Putamen (tissue), 1 donor: ENCODE data around the gene ST7L.
"Not testable (repeated sequence)": the region's sequence is repeated elsewhere in the genome, so short reads cannot be mapped to it uniquely, and the experiment has no call there.

Experiments
- DNase-seq: peaks from one replicate; pipeline ENCODE4 v3.0.0-alpha.2; 2016; ENCODE audit warnings: low spot score

The ST7L gene

GRCh38 chr1:112618721-112619517 is at the start of gene ST7L:
Gene ST7L (minus strand): TSS chr1:112619141. CDS start chr1:112619113, 28 bp downstream.
- peak; percentile 91 for DNase-seq

- DNase-seq: no peak
These were observed 48.0 kb upstream of the ST7L start for GRCh38 chr1:112666946-112667345.

GRCh38 chr1:112665857-112666256 is 46.9 kb upstream of the ST7L start:
- no peak for DNase-seq

GRCh38 chr1:112651205-112651604 is 32.3 kb upstream of the ST7L start:
- DNase-seq: no peak

- no peak for DNase-seq
These were observed 27.3 kb upstream of the ST7L start for GRCh38 chr1:112646225-112646624.

GRCh38 chr1:112643080-112643479 is 24.1 kb upstream of the ST7L start:
- no peak for DNase-seq

- DNase-seq: not testable (repeated sequence)
These were observed 21.5 kb upstream of the ST7L start for GRCh38 chr1:112640437-112640836.

- no peak for DNase-seq
These were observed 19.1 kb upstream of the ST7L start for GRCh38 chr1:112638110-112638428.

GRCh38 chr1:112637254-112638109 is 18.5 kb upstream of the ST7L start:
- peak; percentile 77 for DNase-seq

- DNase-seq: peak; percentile 45
These were observed 17.8 kb upstream of the ST7L start for GRCh38 chr1:112636597-112637253.

- DNase-seq: no peak
These were observed 17.1 kb upstream of the ST7L start for GRCh38 chr1:112636056-112636455.

- no peak for DNase-seq
These were observed 15.4 kb upstream of the ST7L start for GRCh38 chr1:112634367-112634766.

- no peak for DNase-seq
These were observed 14.7 kb upstream of the ST7L start for GRCh38 chr1:112633628-112634027.

GRCh38 chr1:112629256-112629655 is 10.3 kb upstream of the ST7L start:
- no peak for DNase-seq

- no peak for DNase-seq
These were observed 9.6 kb upstream of the ST7L start for GRCh38 chr1:112628516-112628915.

- no peak for DNase-seq
These were observed 7.9 kb upstream of the ST7L start for GRCh38 chr1:112626887-112627286.

- no peak for DNase-seq
These were observed 7.3 kb upstream of the ST7L start for GRCh38 chr1:112626193-112626592.

GRCh38 chr1:112625696-112626095 is 6.8 kb upstream of the ST7L start:
- peak; percentile 21 for DNase-seq

- DNase-seq: not testable (repeated sequence)
These were observed 5.6 kb upstream of the ST7L start for GRCh38 chr1:112624493-112624892.

GRCh38 chr1:112620377-112620695 is 1.4 kb upstream of the ST7L start:
- DNase-seq: no peak

GRCh38 chr1:112619518-112620376 is 806 bp upstream of the ST7L start, which contains the start of gene CAPZA1:
Gene CAPZA1 (plus strand): TSS chr1:112619832. CDS start chr1:112619845, 13 bp downstream.
- peak; percentile 92 for DNase-seq
